CD8-positive, alpha-beta memory T cell (primary cell): Measurements from ENCODE around the gene CYRIA. TPM values are rescaled to one million over a fixed set of nuclear protein-coding genes. Genes with fewer than 3 reads are reported as not detected.
A peak's percentile ranks its signal among the peaks of the same experiment; 100 is the strongest.

Experiments
- CTCF ChIA-PET: fragments of 350-600 bp; sonication (Branson Sonifier 250); formaldehyde crosslinking; loops from one replicate; lab custom pipeline; 2021; ENCODE audit warnings: antibody characterized with exemption; lab: Charles Lee
- POLR2A ChIA-PET: fragments of 350-600 bp; sonication (Branson Sonifier 250); formaldehyde crosslinking; loops from one replicate; lab custom pipeline; 2021; ENCODE audit warnings: antibody characterized with exemption; lab: Charles Lee
- DNase-seq, 5 donors: peaks; one replicate each; pipeline versions ENCODE4 v3.0.0 to v3.0.0-alpha.2; 2020 to 2022; ENCODE audit warnings: mixed read lengths in 1 of 5
- H3K27ac ChIP-seq: one replicate; pipeline ENCODE4 v1.7.0; 2013; ENCODE audit warnings: low read depth, mild to moderate bottlenecking, low read length, moderate library complexity
- H3K27me3 ChIP-seq: 2 replicates; pipeline ENCODE4 v1.7.0; 2013; ENCODE audit warnings: low read length, mild to moderate bottlenecking; ENCODE audit not compliant: insufficient read depth, poor library complexity, severe bottlenecking
- H3K36me3 ChIP-seq: 2 replicates; pipeline ENCODE4 v1.7.0; 2013; ENCODE audit warnings: mild to moderate bottlenecking, low read length, moderate library complexity; ENCODE audit not compliant: insufficient read depth
- H3K4me1 ChIP-seq: 2 replicates; pipeline ENCODE4 v1.7.0; 2013; ENCODE audit warnings: mild to moderate bottlenecking, low read length, moderate library complexity; ENCODE audit not compliant: insufficient read depth
- H3K4me3 ChIP-seq: 2 replicates; pipeline ENCODE4 v1.7.0; 2013; ENCODE audit warnings: mild to moderate bottlenecking, low read length
- H3K9me3 ChIP-seq: 2 replicates; pipeline ENCODE4 v1.7.0; 2013; ENCODE audit warnings: mild to moderate bottlenecking, low read length
- H3K27ac Mint-ChIP-seq, 8 donors: one replicate each; pipeline ENCODE4 v1.8.0; 2020 to 2021; ENCODE audit warnings: mixed read lengths in 8 of 8, mild to moderate bottlenecking in 6 of 8, inconsistent platforms in 3 of 8, moderate library complexity in 3 of 8
- H3K27me3 Mint-ChIP-seq, 2 donors: one replicate each; pipeline ENCODE4 v1.8.0; 2020 to 2021; ENCODE audit warnings: mixed read lengths in 2 of 2, mild to moderate bottlenecking in 1 of 2, moderate library complexity in 1 of 2
- H3K36me3 Mint-ChIP-seq, 3 donors: one replicate each; pipeline ENCODE4 v1.8.0; 2020 to 2021; ENCODE audit warnings: mixed read lengths in 3 of 3, inconsistent platforms in 1 of 3, mild to moderate bottlenecking in 1 of 3
- H3K4me1 Mint-ChIP-seq, 3 donors: one replicate each; pipeline ENCODE4 v1.8.0; 2020 to 2021; ENCODE audit warnings: mixed read lengths in 3 of 3, inconsistent platforms in 1 of 3, mild to moderate bottlenecking in 1 of 3
- H3K4me3 Mint-ChIP-seq, 7 donors: one replicate each; pipeline ENCODE4 v1.8.0; 2020 to 2021; ENCODE audit warnings: mixed read lengths in 7 of 7, mild to moderate bottlenecking in 6 of 7, moderate library complexity in 4 of 7, inconsistent platforms in 2 of 7
- H3K9me3 Mint-ChIP-seq, 5 donors: one replicate each; pipeline ENCODE4 v1.8.0; 2020 to 2022; ENCODE audit warnings: mixed read lengths in 5 of 5, mild to moderate bottlenecking in 3 of 5, moderate library complexity in 2 of 5, inconsistent platforms in 1 of 5
- polyA plus RNA-seq: library from polyadenylated mRNA; unstranded; fragments of 300-500 nt; fragmentation: Illumina TruSeq; gene quantifications from one replicate; pipeline ENCODE4 v1.2.3, GENCODE V29; 2021
- total RNA-seq, 2 experiments: library from RNA; stranded (reverse); gene quantifications; one replicate each; pipeline ENCODE4 v1.2.3, GENCODE V29; 2021

Gene CYRIA
- total and polyA plus RNA-seq, 3 experiments from 2014 or later: 1.0 to 6.3 (median 1.2) TPM

DNA sequence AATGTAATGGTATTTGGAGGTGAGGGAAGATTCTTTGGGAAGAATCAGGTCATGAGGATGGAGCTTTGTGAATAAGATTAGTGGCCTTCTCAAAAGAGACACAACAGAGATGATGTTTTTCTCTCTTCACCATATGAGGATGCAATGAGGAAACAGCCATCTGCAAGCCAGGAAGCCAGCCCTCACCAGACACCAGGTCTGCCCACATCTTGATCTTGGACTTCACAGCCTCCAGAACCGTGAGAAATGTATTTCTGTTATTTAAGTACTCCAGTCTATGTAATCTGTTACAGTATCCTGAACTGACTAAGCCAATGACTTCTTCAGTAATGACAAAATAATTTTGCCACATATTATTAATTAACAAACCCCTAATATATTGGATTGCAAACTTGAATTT is 28.3 kb downstream of the CYRIA start:
- Mint-ChIP-seq H3K27ac (no peak overlapping the region), H3K9me3 (peaks cover 0 to 4% (median 0%) of the 10 kb centered on the region in 5 donors), H3K27me3 (peaks cover 2 to 3% of the 10 kb centered on the region in 2 donors), H3K4me1 (peaks cover 13 to 23% (median 19%) of the 10 kb centered on the region in 3 donors), H3K4me3 (no peak overlapping the region), H3K36me3 (no peaks in the 10 kb centered on the region)
- Histone ChIP-seq H3K27me3 (no peaks in the 10 kb centered on the region), H3K4me3 (no peak overlapping the region), H3K27ac (no peak overlapping the region), H3K36me3 (no peaks in the 10 kb centered on the region), H3K4me1 (no peaks in the 10 kb centered on the region), H3K9me3 (no peaks in the 10 kb centered on the region)
- POLR2A ChIA-PET: no interaction called here
- CTCF ChIA-PET: no interaction called here
- DNase-seq: no peak

DNA sequence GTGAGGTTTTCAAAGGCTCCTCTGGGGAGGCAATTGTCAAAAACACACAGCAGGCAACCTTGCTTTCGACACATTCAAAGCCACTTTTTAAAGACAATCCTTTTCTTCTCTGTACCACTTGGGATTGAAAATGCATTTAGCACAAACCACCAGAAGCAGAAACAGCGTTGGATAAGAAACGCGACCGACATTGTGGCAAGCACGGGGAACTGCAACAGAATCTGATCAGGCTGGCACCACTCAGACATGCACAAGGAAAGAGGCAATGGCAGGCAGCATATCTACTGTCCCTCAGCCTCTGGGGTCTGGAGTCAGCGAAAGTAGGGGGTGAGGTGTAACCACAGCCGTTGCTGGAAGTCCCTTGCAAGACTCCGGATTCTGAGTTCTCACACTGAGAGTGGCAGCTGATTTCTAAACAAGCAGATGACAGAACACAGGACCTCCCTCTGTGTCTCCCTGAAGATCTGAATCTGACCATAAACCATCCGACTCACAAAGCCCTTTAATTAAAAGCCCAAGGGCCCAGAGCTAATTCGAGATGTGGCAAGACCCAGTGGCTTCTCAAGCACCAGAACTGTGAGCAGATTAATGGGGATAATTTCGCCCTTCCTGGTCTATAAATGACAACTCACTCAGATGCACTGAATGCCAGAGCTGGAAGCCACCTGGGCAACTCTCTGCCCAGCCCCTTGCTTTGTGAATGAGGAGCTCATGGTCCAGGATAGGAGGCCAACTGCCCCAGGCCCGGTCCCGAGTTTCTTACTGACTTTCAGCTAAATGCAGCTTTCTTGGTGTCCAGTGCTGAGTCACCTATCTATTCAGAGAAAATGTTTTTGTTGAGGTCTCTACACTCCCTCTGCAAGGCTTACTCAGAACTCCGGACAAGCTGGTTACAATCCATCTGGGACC is 29.6 kb downstream of the CYRIA start:
- Histone ChIP-seq H3K9me3 (no peaks in the 10 kb centered on the region), H3K36me3 (no peaks in the 10 kb centered on the region), H3K4me3 (no peak overlapping the region), H3K27me3 (no peaks in the 10 kb centered on the region), H3K27ac (peak overlapping the region; percentile 65), H3K4me1 (no peaks in the 10 kb centered on the region)
- Mint-ChIP-seq H3K9me3 (peaks cover 0 to 4% (median 0%) of the 10 kb centered on the region in 5 donors), H3K4me3 (no peak overlapping the region), H3K4me1 (peaks cover 13 to 23% (median 22%) of the 10 kb centered on the region in 3 donors), H3K36me3 (no peaks in the 10 kb centered on the region), H3K27me3 (peaks cover 2 to 3% of the 10 kb centered on the region in 2 donors), H3K27ac (peak overlapping the region in 2 of 8 donors; percentile 27 to 65)
- DNase-seq: no peak
- ChIA-PET CTCF (no interaction called here), POLR2A (no interaction called here)

DNA sequence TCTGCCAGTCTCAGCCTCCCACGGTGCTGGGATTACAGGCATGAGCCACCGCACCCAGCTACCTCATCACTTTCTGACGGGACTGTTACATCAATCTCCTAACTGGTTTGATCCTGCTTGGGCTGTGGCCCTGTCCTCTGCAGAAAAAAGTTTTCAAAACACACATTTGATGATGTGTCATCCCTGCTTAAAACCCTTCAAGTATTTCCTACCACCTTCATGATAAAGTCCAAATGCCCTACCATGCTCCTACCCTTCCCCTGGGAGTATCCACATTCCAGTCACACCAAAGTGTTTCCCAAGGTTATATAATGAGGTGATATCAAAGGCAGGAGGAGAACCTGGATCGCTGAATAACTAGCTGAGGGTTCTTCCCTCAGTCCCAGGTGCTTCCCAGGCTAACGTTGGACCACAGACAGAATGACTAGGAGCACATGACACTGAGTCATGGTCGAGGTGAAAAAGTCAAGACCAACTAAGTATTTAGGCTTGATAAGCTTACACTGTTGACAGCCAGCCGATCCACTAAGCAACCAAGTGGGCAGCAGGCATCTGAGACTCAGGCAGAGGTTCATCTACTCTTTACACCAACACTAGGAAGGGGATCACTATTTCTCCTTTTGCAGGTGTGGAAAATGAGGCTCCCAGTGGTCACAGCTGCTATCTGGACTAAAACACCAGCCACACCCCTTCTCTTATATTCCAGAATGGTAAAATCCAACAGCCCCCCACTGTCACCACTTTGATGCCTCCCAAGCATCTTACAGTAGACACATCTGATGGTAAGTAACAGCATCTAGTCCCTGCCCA is 31.8 kb downstream of the CYRIA start:
- H3K4me1 ChIP-seq: no peaks in the 10 kb centered on the region
- Mint-ChIP-seq H3K4me1 (peaks cover 20 to 31% (median 24%) of the 10 kb centered on the region in 3 donors), H3K4me3 (no peak overlapping the region), H3K36me3 (no peaks in the 10 kb centered on the region), H3K27me3 (peaks cover 0 to 3% of the 10 kb centered on the region in 2 donors), H3K9me3 (peaks cover 0 to 4% (median 0%) of the 10 kb centered on the region in 5 donors), H3K27ac (peak overlapping the region in 3 of 8 donors; percentile 29 to 52 (median 44))
- no peaks in the 10 kb centered on the region for H3K27me3 ChIP-seq
- H3K27ac ChIP-seq: no peak overlapping the region
- H3K36me3 ChIP-seq: no peaks in the 10 kb centered on the region
- DNase-seq: no peak
- no peaks in the 10 kb centered on the region for H3K9me3 ChIP-seq
- H3K4me3 ChIP-seq: no peak overlapping the region
- ChIA-PET CTCF (no interaction called here), POLR2A (no interaction called here)

- peaks cover 21 to 26% (median 21%) of the 10 kb centered on the region in 3 donors for H3K4me1 Mint-ChIP-seq
- H3K4me3 Mint-ChIP-seq: no peak overlapping the region
- peaks cover 0 to 4% (median 0%) of the 10 kb centered on the region in 5 donors for H3K9me3 Mint-ChIP-seq
- H3K4me3 ChIP-seq: no peak overlapping the region
- H3K36me3 ChIP-seq: no peaks in the 10 kb centered on the region
- peaks cover 4% of the 10 kb centered on the region for H3K4me1 ChIP-seq
- H3K9me3 ChIP-seq: no peaks in the 10 kb centered on the region
- CTCF ChIA-PET: no interaction called here
- no peaks in the 10 kb centered on the region for H3K36me3 Mint-ChIP-seq
- H3K27me3 ChIP-seq: no peaks in the 10 kb centered on the region
- no peak overlapping the region for H3K27ac Mint-ChIP-seq
- DNase-seq: no peak
- H3K27ac ChIP-seq: no peak overlapping the region
- no peaks in the 10 kb centered on the region for H3K27me3 Mint-ChIP-seq
- POLR2A ChIA-PET: no interaction called here
Measured at GRCh38 chr2:16632598-16632997, 33.0 kb downstream of the CYRIA start.

DNA sequence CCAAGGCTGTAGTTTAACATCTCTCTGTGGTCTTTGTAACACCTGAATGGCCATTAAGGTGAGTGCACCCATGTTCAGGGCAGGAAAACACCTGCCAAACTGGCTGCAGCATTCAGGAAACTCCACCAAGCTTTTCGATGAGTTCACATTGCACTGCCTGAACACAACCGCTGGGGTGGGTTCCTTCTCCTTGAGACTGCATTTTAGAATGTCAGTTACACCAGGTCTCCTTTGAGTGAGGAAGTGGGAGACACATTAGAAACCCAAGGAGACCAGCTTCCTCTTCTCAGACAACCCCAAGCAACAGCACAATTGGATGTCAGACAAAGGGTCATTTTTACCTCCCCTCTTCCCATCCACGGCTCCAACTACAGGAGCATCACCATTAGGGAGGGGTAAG is 35.2 kb downstream of the CYRIA start:
- DNase-seq: no peak
- POLR2A ChIA-PET: no interaction called here
- Histone ChIP-seq H3K27me3 (no peaks in the 10 kb centered on the region), H3K36me3 (no peaks in the 10 kb centered on the region), H3K27ac (no peak overlapping the region), H3K9me3 (no peaks in the 10 kb centered on the region), H3K4me1 (peaks cover 6% of the 10 kb centered on the region), H3K4me3 (no peak overlapping the region)
- peak overlapping the region in 4 of 8 donors; percentile 17 to 49 (median 38) for H3K27ac Mint-ChIP-seq
- peaks cover 31 to 32% (median 31%) of the 10 kb centered on the region in 3 donors for H3K4me1 Mint-ChIP-seq
- H3K4me3 Mint-ChIP-seq: no peak overlapping the region
- H3K27me3 Mint-ChIP-seq: peaks cover 0 to 5% of the 10 kb centered on the region in 2 donors
- CTCF ChIA-PET: no interaction called here
- no peaks in the 10 kb centered on the region for H3K36me3 Mint-ChIP-seq
- no peaks in the 10 kb centered on the region for H3K9me3 Mint-ChIP-seq

DNA sequence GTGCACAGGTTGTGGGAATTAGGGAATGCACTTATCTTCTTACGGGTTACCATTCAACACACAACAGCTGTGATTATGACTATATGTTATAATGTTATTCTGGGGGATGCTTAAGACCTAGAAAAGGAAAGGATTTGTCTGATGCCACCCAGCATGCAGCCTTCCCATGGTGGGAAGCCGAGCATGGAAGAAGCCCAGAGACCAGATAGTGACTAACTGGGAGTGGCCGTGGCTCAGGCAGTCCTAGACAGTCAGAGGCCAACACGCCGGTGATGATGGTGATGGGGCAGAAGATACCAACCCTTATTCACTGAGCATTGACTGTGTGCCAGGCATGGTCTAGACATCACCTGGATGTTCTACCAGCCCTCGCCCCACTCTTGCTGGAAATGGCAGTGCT is 35.9 kb downstream of the CYRIA start:
- Histone ChIP-seq H3K9me3 (no peaks in the 10 kb centered on the region), H3K4me1 (peaks cover 12% of the 10 kb centered on the region), H3K36me3 (no peaks in the 10 kb centered on the region), H3K4me3 (no peak overlapping the region), H3K27me3 (no peaks in the 10 kb centered on the region), H3K27ac (no peak overlapping the region)
- Mint-ChIP-seq H3K4me3 (no peak overlapping the region), H3K9me3 (no peaks in the 10 kb centered on the region), H3K36me3 (no peaks in the 10 kb centered on the region), H3K4me1 (peaks cover 35 to 38% (median 37%) of the 10 kb centered on the region in 3 donors), H3K27ac (no peak overlapping the region), H3K27me3 (peaks cover 0 to 5% of the 10 kb centered on the region in 2 donors)
- CTCF ChIA-PET: no interaction called here
- POLR2A ChIA-PET: no interaction called here
- no peak for DNase-seq

- CTCF ChIA-PET: no interaction called here
- peaks cover 16% of the 10 kb centered on the region for H3K4me1 ChIP-seq
- no peak overlapping the region for H3K27ac ChIP-seq
- DNase-seq: no peak
- H3K36me3 ChIP-seq: no peaks in the 10 kb centered on the region
- H3K9me3 ChIP-seq: no peaks in the 10 kb centered on the region
- H3K4me3 ChIP-seq: no peak overlapping the region
- POLR2A ChIA-PET: no interaction called here
- peak overlapping the region in 1 of 7 donors; percentile 1 for H3K4me3 Mint-ChIP-seq
- H3K4me1 Mint-ChIP-seq: peaks cover 40 to 42% (median 42%) of the 10 kb centered on the region in 3 donors
- no peaks in the 10 kb centered on the region for H3K36me3 Mint-ChIP-seq
- no peaks in the 10 kb centered on the region for H3K27me3 ChIP-seq
- peak overlapping the region in 2 of 8 donors; percentile 59 to 64 for H3K27ac Mint-ChIP-seq
- no peaks in the 10 kb centered on the region for H3K9me3 Mint-ChIP-seq
- peaks cover 0 to 5% of the 10 kb centered on the region in 2 donors for H3K27me3 Mint-ChIP-seq
Measured at GRCh38 chr2:16629044-16629443, 36.6 kb downstream of the CYRIA start.

- CTCF ChIA-PET: no interaction called here
- H3K27me3 Mint-ChIP-seq: peaks cover 0 to 5% of the 10 kb centered on the region in 2 donors
- peak overlapping the region in 1 of 8 donors; percentile 72 for H3K27ac Mint-ChIP-seq
- no peaks in the 10 kb centered on the region for H3K27me3 ChIP-seq
- no peaks in the 10 kb centered on the region for H3K36me3 ChIP-seq
- no peak overlapping the region for H3K27ac ChIP-seq
- H3K9me3 Mint-ChIP-seq: no peaks in the 10 kb centered on the region
- H3K9me3 ChIP-seq: no peaks in the 10 kb centered on the region
- H3K4me3 Mint-ChIP-seq: no peak overlapping the region
- peaks cover 46 to 49% (median 47%) of the 10 kb centered on the region in 3 donors for H3K4me1 Mint-ChIP-seq
- H3K4me3 ChIP-seq: no peak overlapping the region
- POLR2A ChIA-PET: no interaction called here
- no peak for DNase-seq
- peaks cover 23% of the 10 kb centered on the region for H3K4me1 ChIP-seq
- H3K36me3 Mint-ChIP-seq: no peaks in the 10 kb centered on the region
Measured at GRCh38 chr2:16628314-16628713, 37.3 kb downstream of the CYRIA start.
